Putamen (tissue), 1 donor: Measurements from ENCODE around the gene CRACR2B.

Experiments
- DNase-seq: peaks from one replicate; pipeline ENCODE4 v3.0.0-alpha.2; 2016; ENCODE audit warnings: low spot score

Gene CRACR2B

DNA sequence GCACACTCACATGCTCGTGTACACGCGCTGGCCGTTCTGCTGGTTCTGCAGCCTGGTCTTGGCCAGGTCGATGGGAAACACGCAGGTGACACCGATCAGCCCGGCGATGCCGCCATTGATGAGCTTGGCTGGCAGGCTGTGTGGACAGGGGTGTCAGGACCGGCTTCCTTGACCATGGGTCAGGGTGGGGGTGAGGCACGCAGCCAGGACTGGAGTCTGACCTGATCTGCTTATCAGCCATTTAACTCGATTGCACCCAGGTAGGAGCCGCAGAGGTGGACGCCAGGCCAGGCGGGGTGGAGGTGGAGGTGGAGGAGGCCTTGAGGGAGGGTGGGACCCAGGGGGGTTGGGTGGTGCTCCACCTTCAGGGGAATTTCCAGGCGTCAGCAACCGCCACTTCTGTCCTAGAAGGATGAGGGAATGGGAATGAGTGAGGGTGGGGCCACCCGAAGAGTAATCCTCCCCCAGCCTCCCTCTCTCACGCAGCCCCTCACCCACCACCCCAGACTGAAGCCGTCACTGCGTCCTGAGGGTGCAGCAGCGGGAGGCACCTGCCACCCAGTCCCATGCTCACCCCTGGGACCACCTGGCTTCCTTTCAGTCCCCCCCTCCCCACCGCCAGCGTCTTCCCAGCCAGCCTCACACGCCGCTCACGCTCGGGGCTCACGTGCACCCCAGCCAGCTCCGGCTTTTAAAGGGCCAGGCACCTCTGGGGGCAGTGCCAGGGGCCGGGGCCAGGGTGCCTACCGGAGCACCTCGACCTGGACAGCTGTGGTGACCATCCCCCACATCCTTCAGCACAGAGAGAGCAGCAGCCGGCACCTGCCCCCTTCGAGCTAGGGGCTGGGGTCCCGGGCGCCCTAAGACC lies 32.7 kb upstream of the CRACR2B start:
- DNase-seq = no peak

DNA sequence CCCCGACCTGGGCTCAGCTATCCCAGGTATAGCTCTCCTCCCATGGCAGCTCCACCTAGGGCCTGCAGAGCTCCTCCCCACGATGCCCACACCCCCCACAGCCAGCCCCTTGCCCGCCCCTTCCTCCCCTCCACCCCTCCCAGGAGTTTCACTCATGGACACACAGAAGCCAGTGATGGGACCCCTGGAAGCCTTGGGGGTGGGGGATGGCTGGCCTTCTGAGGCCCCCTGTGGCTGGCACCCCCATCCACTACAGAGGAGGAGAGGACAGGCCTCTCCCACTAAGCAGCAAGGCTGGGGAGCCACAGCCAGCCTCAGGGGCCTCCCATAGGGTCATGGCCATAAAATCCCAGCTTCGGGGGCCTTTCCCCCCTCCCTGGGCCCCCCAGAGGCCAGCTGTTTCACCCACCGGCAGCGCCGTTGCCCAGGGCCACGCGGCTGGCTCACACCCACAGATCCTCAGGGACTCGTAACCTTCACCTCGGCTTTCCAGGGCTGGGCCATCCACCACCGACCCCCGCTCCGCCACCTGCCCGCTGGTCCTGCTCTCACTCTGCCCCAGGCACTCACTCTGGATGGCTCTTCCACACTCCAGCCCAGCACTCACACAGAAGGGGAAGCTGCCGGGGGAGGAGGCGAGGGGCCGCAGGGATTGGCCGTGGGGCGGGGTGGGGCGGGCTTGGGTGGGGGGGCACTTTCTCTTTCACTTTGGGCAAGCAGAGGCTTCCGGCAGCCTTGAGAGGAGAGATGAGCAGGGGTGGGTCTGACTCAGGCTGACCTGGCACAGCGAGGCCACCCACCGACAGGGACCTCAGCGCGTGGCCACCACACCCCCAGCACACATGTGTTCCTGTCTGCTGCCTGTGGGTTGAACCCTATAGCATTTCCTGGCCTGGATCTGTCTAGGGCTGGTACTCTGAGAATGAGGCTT lies 31.8 kb upstream of the CRACR2B start:
- no peak for DNase-seq

DNA sequence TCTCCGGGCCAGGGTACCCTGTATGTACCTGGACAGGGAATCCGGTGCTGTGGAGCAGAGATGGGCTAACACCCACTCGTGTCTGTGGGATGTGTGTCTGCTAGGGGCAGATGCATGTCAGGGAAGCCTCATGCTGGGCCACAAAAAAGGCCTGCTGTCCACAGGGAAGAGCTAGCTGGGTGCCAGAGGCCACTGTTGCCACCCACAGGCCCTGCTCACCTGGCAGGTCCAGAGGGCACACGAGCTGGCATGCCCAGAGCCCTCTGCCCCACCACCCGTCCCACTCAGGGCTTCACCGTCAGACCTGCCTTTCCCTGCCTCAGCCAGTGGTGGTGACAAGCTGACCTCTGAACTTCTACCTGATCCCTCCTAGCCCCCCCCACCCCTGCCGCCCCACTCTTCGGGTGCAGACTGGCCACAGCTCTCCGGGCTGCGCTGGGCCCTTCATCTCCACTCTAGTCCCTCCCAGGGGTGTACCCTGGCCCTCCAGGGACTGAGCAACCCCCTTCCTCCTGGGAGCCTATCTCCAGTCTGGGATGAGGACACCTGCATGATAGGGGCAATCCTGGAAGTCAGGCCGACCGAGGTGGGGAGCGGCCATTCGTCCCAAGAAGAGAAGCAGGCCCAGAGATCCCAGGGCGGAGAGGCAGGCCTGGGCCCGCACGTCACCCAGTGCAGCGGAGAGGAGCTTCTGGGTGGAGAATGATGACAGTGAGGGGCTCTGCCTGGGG lies 31.0 kb upstream of the CRACR2B start:
- no peak for DNase-seq

DNA sequence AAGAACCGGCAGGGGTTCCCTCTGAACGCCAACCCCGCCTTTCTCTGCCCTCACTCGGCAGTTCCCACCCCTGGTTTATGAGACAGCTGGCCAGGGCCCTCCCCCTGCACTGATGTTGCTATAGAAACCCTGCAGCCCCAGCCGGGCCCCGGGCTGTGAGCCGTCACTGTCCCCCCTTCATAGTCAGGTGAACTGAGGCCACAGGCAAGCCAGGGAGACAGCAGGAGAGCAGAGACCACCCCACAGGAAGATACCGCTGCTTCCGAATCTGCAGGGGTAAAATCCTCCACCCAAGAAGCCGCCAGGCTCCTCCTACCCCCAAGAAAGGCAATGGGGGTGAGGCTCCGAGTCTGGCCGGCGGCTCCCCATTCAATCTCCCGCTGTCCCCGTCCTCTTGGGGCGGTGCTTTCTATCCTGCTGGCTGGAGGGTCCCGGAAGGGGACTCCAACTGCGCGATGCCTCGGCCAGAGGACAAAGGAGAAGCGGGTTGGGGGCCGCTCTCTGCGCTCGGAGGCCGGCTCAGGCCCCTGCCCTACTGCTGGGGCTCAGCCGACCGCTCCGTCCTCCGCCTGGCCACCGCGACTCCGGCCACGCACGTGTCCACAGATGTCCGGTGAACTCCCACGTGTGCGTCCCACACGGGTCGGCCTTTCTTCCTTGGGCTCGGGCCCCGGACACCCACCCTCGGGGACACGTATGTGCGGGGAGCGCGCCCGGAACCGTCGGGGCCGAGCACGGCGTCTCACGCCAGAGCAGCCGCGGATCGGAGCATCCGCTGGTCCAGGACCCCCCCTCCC lies 30.2 kb upstream of the CRACR2B start:
- no peak for DNase-seq

DNA sequence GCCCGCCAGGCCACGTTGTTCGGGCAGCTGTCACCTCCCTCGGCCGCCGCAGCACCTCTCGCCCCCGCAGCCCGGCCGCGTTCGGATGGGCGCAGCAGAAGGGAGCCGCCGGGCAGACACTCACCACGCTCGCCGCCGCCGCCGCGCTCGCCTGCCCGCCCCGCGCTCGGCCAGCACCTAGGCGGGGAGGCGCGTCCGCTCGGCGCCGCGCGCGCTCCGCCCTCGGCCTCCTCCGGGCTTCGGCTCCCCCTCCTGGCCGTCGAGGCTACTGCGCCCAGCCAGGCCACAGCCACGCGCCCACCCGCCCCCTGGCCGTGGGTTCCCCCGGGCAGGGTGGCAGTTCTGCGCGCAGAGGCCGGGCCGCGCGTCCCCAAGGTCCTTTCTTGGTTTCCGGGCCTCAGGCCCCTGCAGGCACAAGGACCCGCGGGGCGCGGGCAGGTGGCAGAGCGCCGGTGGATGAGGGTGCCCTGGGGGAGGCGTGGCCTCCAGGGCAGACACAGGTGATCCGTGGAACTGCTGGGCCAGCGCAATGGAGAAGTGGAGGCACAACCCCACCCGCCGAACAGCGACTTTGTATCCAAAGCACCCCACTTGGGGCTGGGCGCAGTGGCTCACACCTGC lies 29.5 kb upstream of the CRACR2B start, which contains the start of gene SLC25A22:
Gene SLC25A22, minus strand, starts transcription at position 189 of the 621 bp plus-strand sequence. CDS start 3,275 bp downstream, outside the sequence.
- peak; percentile 76 for DNase-seq

DNA sequence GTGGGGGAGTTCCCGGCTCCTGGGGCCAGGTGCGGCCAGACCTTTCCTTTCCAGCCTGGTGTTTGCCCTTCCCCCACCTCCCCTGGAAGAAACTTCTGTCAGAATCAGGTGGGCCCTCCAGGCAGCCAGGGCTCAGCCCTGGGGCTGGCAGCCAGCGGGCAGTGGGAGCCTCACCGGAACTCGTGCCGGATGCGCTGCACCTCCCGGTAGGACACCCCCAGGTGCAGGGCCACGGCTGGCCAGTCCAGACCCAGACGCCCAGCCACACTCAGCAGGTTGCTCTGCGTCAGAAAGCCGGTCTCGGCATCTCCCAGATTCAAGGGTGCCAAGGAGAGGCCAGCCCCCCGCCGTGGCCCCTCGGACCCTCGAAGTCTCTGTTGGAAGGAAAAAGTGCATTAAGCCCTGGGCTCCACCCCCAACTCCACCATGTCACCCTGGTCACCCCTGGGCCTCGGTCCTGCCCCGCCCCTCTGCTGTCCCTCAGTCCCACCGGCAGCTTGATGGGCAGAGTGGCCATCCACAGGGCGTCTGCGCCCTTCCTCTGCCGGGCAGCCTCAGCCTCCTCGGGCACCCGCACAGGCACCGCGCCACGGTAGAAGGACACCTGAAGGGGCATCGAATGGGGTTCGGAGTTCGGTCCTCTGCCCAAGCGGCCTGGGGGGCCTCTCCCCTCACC lies 27.9 kb upstream of the CRACR2B start:
- no peak for DNase-seq

DNA sequence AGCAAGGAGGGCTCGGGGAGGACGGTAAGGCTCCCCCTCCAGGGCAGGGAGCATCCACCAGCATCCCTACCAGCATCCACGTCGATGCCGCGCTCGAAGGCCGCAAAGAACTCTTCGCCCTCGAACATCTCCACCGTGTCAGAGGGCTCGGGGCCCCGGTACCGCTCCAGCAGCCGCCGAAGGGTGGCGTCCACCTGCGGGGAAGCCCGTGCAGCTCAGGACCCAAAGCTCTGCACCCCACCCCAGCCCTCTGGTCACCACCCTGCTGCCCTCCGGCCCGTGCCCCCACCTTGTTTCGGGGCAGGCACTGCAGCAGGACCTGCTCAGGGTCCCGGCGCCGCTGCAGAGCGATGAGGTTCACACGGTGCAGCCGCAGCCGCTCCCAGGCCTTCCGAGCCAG lies 27.2 kb upstream of the CRACR2B start:
- no peak for DNase-seq

DNA sequence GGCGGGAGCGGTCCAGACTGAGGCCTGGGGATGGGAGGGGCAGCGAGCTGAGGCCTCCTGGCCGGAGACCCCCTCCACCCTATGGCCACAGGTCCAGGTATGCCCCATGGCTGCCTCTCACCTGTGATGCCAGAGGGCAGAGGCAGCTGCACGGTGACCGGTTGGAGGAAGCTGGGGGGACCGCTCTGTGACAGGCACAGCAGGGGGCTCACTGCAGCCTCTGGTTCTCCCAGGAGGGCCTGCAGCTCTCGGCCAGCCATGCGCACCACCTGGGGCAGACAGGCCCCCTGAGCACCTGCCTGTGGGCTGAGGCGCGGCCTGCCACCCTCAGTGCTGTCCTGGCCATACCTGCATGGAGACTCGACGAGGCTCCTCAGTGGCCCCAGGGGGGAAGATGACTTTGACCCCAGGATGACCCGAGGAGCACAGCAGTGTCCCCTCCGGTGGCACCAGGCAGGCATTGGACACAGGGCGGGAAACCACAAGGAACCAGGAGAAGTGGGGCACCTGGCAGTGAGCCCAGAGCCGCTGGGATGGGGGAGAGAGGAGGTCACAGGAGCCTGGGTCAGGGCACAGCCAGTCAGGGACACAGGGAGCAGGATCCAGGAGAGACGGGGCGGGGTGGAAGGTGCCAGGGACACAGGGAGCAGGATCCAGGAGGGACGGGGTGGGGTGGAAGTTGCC lies 26.5 kb upstream of the CRACR2B start:
- no peak for DNase-seq

DNA sequence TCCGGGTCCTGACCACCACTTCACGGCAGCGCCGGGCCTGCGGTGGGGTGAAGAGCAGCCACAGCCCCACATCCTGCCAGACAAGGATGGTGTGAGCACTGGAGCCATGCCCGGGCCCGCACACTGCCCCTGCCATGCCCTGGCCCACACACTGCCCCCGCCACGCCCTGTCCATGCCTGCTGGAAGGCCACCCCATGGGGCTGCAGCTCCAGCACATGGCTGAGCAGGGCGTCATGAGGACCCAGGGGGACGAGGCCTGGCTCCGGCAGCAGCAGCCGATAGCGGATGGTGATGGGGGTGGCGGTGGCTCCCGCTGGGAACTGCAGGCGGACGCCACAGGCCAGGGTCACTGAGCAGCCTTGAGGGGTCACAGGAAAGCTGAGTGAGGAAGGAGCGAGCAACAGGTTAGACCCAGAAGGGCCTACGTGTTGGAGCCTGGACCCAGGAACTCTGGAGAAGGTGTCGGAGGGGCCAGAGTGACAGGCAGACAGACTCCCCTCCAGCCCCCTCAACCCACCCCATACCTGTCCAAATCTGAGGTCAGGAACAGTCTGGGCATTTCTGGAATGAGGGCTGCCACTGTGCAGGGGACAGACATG lies 25.6 kb upstream of the CRACR2B start:
- DNase-seq = no peak

DNA sequence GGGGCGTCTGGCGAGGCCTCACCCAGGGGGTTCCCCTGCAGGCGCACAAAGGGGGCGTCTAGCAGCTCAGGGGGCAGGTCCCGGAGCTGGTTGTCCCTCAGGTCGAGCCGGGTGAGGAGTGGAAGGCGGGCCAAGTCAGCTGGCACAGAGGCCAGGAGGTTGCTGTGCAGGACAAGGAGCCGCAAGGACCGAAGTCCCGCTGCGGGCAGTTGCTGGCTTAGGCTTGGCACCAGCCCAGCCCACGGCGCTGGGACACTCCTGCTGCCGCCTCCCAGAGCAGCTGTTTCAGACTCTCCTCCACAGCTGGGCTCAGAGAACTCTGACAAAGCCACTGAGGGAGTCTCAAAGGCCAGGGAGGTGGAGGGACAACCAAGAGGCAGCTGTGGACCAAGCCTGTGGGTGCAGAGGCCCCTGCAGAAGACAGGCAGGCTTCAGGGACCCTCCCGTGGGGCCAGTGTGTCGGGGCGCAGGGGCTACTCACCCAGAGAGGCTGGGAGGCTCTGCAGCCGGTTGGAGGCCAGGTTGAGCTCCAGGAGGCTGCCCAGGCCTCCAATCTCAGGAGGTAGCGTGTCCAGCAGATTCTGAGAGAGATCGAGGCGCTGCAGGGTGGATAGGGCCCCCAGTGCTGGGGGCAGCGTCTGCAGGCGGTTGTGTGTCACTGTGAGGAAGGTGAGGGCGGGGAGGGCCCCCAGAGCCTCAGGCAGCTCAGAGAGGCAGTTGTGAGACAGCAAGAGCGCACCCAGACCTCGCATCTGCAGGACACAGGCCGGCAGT lies 24.8 kb upstream of the CRACR2B start:
- no peak for DNase-seq

DNA sequence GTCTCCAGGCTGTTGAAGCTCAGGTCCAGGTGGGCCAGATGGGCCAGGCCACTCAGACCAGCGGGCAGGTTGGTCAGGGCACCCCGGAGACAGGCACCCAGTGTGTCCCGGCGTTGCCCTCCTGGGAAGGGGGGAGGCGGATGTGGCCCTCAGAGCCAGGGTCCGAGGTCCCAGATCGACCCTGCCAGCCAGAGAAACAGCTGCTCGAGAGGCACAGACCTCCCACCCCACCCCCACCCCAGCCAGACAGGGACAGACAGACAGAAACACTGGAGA lies 24.3 kb upstream of the CRACR2B start:
- no peak for DNase-seq

DNA sequence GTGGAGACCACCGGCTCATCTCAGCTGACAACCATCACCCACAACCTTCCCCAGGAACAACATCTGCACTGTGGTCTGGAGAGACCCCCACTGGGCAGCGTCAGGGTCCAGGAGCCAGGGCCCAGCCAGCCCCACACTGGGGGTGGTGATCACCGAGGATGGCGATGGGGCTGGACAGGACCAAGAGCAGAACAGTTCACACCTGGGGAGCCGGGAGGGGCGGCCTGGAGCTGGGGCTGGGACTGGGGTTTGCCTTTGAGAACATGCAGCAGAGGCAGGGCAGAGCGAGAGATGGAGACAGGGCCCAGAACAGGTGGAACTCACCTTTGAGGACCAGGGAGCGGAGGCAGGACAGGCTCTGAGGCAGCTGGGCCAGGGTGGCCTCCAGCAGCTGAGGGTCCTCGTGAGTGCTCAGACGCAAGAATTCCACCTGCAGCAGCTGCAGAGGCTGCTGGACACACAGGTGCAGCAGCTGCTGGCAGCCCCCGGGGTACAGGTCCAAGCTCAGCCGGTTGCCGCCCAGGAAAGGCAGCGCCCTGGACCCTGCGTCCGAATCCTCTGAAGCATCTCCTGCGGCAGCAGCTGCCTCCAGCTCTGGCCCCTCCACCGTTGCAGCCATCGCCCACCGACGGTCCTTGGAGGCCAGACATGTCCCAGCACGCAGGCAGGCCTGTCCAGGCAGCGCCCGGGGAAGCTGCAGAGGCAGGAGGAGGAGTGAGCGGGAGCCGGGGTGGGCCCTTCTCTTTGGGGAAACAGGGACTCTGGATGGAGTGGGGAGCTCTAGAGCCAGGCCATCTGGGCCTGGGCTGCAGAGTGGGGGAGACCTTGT lies 23.7 kb upstream of the CRACR2B start:
- no peak for DNase-seq

DNA sequence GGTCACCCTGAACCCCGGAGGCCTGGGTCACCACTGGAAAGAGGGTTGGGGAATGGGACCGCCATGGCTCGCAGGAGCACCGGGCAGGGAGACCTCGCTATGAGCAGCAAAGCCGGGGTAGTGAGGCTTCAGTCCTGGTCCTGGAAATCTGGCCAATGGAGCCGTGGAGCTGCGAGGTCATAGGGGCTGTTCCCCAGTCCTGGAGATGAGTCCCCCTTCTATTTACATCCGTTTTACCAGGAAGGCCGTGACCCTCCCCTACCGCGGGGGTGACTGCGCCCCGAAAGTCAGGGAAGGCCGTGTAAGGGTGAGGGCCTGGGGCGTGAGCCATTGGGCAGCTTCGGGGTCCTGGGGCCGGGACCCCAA lies 23.1 kb upstream of the CRACR2B start:
- no peak for DNase-seq

DNA sequence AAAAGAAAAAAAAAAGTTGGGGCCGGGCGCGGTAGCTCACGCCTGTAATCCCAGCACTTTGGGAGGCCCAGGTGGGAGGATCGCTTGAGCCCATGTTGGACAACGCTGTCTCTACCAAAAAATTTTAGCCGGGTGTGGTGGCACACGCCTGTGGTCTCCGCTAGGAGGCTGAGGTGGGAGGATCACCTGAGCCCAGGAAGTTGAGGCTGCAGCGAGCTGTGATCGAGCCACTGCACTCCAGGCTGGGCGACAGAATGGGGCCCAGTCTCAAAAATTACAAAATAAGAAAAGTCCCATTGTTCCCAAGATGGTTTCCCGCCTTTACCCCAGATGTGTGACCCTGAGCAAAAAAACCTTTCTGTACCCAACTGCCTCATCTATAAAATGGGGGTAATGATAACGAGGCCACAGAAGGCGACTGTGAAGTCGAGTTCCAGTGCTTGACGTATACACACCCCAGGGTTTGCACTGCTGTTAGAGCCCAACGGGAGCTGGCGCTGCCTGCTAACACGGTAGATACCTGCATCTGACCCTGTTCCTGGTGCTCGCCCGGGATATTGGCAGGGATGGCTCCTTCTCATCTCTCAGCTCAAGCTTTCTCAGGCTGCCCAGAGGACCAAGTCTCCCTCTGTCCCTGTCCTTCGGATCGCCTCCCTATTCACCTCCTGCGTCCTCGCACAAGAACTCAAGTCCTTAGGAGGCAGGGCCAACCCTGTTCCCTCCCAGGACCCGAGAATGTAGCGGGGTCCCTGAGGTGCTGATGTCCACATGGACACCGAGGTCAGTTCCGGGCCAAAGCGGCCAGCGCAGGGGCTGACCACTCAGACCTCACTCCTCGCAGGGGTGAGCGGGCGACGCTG lies 19.1 kb upstream of the CRACR2B start:
- no peak for DNase-seq

DNA sequence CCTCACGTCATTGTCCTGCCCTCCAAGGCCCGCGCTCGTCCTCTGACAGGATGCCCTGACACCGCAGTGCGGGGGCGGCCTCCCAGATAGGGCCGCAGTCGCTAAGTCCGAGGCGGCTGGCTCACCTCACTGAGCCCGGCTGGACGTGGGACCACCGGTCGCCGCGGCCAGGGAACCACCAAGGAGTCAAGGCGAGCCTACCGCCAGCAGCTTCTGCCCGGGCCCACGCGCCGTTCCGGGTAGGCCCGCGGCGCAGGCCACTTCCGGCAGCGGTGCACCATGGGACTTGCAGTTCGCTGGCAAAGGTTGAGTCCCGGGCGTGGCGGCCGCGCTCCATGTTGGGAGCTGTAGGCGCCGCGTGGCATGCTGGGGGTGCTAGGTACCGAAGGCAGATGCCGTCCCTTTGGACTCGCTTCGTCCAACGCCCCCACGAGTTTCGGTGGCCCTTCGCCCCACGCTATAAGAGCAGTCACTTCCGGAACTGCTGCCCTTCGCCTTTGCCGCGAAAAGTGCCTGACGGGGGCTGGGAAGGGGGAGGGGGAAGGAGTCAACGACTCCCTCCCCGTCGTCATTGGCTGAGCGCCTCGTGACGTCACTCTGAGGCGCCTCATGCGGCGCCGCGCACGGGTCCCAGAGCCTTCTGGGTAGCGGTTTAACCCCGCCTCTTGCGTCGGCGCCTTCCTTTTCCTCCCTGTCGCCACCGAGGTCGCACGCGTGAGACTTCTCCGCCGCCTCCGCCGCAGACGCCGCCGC lies 18.3 kb upstream of the CRACR2B start, which contains the start of gene RPLP2:
Gene RPLP2, plus strand, starts transcription at position 681 of the 753 bp plus-strand sequence. CDS start 268 bp downstream, outside the sequence.
- peak; percentile 96 for DNase-seq

DNA sequence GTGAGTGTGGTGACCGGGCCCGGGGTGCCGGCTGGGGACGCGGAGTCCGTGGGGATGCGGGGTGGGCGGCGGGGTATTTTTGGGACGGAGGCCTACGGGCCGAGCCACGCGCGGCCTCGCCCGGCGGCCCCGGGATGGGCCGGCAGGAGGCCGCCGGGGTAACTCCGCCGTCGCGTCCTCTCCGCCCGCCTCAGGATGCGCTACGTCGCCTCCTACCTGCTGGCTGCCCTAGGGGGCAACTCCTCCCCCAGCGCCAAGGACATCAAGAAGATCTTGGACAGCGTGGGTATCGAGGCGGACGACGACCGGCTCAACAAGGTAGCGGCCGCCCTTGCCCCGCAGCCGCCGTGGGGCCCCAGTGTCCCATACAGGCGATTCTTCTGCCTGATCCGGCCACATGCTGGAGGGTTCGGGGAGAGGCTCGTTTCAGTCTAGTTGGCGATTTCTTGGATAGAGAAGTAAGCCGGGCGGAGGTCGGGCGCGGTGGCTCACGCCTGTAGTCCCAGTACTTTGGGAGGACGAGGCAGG lies 17.6 kb upstream of the CRACR2B start:
- no peak for DNase-seq
